Measurements from ENCODE around the gene ZNF653. TPM values are rescaled to one million over a fixed set of nuclear protein-coding genes. Genes with fewer than 3 reads are reported as not detected.

Gene ZNF653
- total and polyA plus RNA-seq, 9 of the 15 experiments (the other 6 are each of a cell fraction or from before 2014, with no cell fraction given): 1.6 to 8.0 (median 4.2) TPM; not detected in 2

GRCh38 chr19:11528551-11529341 lies 23.1 kb upstream of the ZNF653 start, which contains the start of gene ECSIT (continued):
- peak; percentile 91 to 96 for TF ChIP-seq MNT (conservative IDR thresholded peaks at IDR 0.05)
- TF ChIP-seq NELFE (IDR thresholded peaks at IDR 0.05; ENCODE audit: insufficient read depth, insufficient read length): no peak
- TF ChIP-seq DACH1 (IDR thresholded peaks at IDR 0.05; ENCODE audit: partially characterized antibody): no peak
- TF ChIP-seq RBM34 (IDR thresholded peaks at IDR 0.05; ENCODE audit: borderline replicate concordance, insufficient read depth, low read length): no peak
- peak; percentile 38; the same call in 1 of the 2 replicates for TF ChIP-seq ETV1 (tag; conservative IDR thresholded peaks at IDR 0.05; ENCODE audit: low read depth)
- no peak for TF ChIP-seq ZNF184 (CRISPR knock-in tag; IDR thresholded peaks at IDR 0.05)
- TF ChIP-seq ARNT (IDR thresholded peaks at IDR 0.05): no peak
- TF ChIP-seq POU5F1 (IDR thresholded peaks at IDR 0.05; ENCODE audit: borderline replicate concordance, low read depth, low read length, partially characterized antibody): no peak
- no peak for TF ChIP-seq NFATC3 (IDR thresholded peaks at IDR 0.05)
- no peak for TF ChIP-seq ZNF253 (CRISPR knock-in tag; conservative IDR thresholded peaks at IDR 0.05)
- TF ChIP-seq SMAD3 (CRISPR knock-in tag; conservative IDR thresholded peaks at IDR 0.05): no peak
- no peak for TF ChIP-seq OTX1 (CRISPR knock-in tag; IDR thresholded peaks at IDR 0.05)
- TF ChIP-seq PRDM10 (IDR thresholded peaks at IDR 0.05; ENCODE audit: partially characterized antibody): peak; percentile 62
- no peak for TF ChIP-seq RNF219 (CRISPR knock-in tag; IDR thresholded peaks at IDR 0.05)
- no peak for TF ChIP-seq PCBP1 (IDR thresholded peaks at IDR 0.05; ENCODE audit: low read depth, low read length, poor library complexity, severe bottlenecking)
- TF ChIP-seq ZFX (CRISPR knock-in tag; IDR thresholded peaks at IDR 0.05): peak; percentile 82
- peak; percentile 47; the same call in 1 of the 2 replicates for TF ChIP-seq POLR2AphosphoS5 (IDR thresholded peaks at IDR 0.05; ENCODE audit: control insufficient read depth, insufficient read depth, low read depth, low read length)
- no peak for TF ChIP-seq GTF2A2 (tag; IDR thresholded peaks at IDR 0.05)

Measured in K562 (cell line).